ES-I3 (cell line): ENCODE data around the gene SLC25A1.

Source experiments
- H3K36me3 ChIP-seq: 2 replicates; pipeline ENCODE4 v1.6.1; 2013; ENCODE audit warnings: mild to moderate bottlenecking, low read length, control low read depth, moderate library complexity; ENCODE audit not compliant: insufficient read depth
- H3K4me1 ChIP-seq: 2 replicates; pipeline ENCODE4 v1.6.1; 2013; ENCODE audit warnings: mild to moderate bottlenecking, control low read depth, low read length; ENCODE audit not compliant: insufficient read depth
- H3K9ac ChIP-seq: 2 replicates; pipeline ENCODE4 v1.6.1; 2013; ENCODE audit warnings: low read depth, mild to moderate bottlenecking, low read length, moderate library complexity
- H3K9me3 ChIP-seq: 2 replicates; pipeline ENCODE4 v1.6.1; 2013; ENCODE audit warnings: mild to moderate bottlenecking, low read length, moderate library complexity; ENCODE audit not compliant: control insufficient read depth, insufficient read depth

SLC25A1 gene

GRCh38 chr22:19149047-19149883 is 29.3 kb downstream of the SLC25A1 start:
- Histone ChIP-seq H3K4me1 (no peaks in the 10 kb centered on the region; the same call in 1 of the 2 replicates), H3K36me3 (no peaks in the 10 kb centered on the region), H3K9ac (peak overlapping the region; percentile 47), H3K9me3 (no peaks in the 10 kb centered on the region)

DNA sequence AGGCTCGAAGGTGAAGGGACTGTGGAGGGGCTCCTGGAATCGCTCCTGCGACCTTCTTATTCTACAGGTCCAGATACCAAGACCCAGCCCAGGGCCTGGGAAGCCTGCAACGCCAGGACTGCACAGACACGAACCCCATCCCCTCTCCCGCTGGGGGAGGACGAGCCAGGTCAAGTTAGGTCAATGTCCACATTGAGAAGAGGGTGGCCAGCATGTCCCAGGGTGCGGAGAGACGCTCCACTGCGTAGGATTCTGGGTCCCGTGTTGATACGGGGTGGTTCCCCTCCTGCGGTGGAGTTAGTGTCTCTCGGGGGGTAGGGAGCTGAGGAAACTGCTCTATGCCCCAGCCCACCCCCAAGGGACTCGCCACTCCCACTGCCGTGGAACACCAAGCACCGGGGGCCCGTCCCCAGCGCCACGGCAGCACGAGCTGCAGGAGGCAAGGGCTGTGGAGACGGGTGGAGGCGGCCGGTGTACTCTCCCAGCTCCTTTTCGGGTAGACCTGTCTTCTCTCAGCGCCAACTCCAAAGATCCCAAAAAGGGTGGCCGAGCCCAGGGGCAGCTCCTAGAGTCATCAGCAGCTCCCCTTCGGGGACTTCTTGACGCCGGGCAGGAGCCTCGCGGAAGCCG is 30.0 kb downstream of the SLC25A1 start:
- no peaks in the 10 kb centered on the region; the same call in 1 of the 2 replicates for H3K4me1 ChIP-seq
- H3K36me3 ChIP-seq: no peaks in the 10 kb centered on the region
- H3K9ac ChIP-seq: peak overlapping the region; percentile 47; the same call in 1 of the 2 replicates
- no peaks in the 10 kb centered on the region for H3K9me3 ChIP-seq

DNA sequence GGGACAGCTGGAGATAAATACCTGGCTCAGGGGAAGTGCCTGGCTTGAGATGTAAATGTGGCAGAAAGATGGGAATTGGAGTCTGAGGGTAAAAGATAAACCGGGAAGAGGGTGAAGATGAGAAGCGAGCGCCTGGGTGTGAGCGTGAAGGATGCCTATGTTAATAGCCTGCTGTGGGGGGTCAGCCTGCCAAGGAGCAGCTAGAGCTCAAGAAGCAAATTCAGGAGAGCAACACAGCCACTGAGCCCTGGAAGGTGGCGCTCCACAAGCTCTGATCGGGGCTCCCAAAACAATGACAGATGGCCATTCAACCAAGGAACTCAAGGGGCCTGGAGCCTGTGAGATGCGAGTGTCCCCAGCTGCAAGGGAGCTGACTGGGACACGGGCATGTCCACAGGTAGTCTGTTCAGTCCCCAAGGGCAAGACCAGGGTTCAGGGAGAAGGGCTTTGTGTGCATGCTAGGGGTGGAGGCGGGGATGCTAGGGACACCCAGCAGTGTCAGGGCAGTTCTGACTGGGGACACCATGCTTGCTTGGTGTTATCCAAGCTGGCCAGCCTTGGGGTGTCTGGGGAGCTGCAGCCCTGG is 31.2 kb downstream of the SLC25A1 start:
- no peaks in the 10 kb centered on the region; the same call in 1 of the 2 replicates for H3K4me1 ChIP-seq
- H3K36me3 ChIP-seq: no peaks in the 10 kb centered on the region; the same call in 1 of the 2 replicates
- no peaks in the 10 kb centered on the region for H3K9me3 ChIP-seq
- no peak overlapping the region for H3K9ac ChIP-seq

- Histone ChIP-seq H3K9ac (no peak overlapping the region), H3K4me1 (no peaks in the 10 kb centered on the region; the same call in 1 of the 2 replicates), H3K9me3 (no peaks in the 10 kb centered on the region), H3K36me3 (no peaks in the 10 kb centered on the region; the same call in 1 of the 2 replicates)
These were observed 32.1 kb downstream of the SLC25A1 start for GRCh38 chr22:19146215-19146968.

DNA sequence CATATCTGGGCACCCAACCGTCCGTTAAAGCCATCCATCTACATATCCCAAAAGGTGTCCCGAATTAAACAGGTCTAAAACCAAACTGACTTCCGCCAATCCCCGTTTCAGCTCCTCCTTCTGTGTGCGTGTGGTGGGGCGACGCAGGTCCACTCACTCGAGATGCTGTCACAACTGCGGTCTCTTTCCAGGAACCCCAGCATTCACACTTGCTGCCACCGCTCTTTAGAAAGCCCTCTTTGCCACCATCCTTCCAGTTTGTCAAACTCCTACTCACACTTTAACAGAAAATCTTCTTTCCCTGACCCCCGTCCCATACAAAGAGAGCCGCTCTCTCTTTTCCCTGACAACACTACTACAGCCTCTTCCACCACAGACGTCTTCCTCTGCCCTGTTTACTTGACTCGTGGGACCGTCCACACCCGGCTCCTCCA is 34.6 kb downstream of the SLC25A1 start:
- peak overlapping the region; percentile 89 for H3K9ac ChIP-seq
- H3K36me3 ChIP-seq: peaks cover 11% of the 10 kb centered on the region
- no peaks in the 10 kb centered on the region for H3K9me3 ChIP-seq
- no peaks in the 10 kb centered on the region; the same call in 1 of the 2 replicates for H3K4me1 ChIP-seq

DNA sequence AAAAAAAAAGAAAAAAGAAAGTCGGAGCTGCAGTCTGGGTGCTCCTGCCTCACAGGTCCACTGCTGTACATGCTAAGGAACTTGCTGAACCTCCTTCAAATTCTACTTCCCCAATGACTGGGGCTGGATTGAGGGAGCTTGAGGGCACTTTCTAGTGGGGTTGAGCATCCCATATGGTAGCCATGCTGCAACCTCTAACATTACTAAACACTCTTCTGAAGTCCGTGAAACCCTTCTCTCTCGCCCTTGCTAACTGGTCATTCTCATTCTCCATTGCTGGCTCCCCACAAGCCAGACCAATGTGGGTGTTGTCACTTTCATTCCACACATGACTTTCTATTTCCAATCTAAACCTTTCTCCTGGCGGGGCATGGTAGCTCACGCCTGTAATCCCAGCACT is 35.3 kb downstream of the SLC25A1 start:
- H3K9ac ChIP-seq: no peak overlapping the region

DNA sequence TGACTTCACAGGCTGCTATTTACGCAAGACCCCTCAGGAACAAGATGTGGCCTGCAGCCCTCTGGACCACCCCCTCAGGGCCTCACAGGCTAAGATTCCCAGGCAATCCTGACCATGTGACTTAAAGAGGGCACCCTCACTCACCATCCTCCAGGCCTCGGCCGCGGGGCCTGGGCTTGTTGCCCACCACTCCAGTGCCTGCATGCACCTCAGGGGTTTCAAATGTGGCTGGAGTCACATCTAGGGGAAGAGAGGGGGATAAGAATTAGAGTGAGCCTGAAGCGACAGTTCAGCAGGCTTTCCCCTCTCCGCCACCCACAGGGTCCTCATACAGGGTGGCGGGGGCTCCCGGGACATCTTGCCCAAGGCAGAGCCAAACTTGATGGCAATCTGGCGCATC is 36.1 kb downstream of the SLC25A1 start:
- Histone ChIP-seq H3K4me1 (no peaks in the 10 kb centered on the region; the same call in 1 of the 2 replicates), H3K36me3 (peaks cover 11% of the 10 kb centered on the region), H3K9me3 (no peaks in the 10 kb centered on the region), H3K9ac (no peak overlapping the region)

More for the DNA sequence above, 35.3 kb downstream of the SLC25A1 start:
- Histone ChIP-seq H3K4me1 (no peaks in the 10 kb centered on the region; the same call in 1 of the 2 replicates), H3K9me3 (no peaks in the 10 kb centered on the region), H3K36me3 (peaks cover 11% of the 10 kb centered on the region)

- no peak overlapping the region for H3K9ac ChIP-seq
- peaks cover 13% of the 10 kb centered on the region for H3K36me3 ChIP-seq
- no peaks in the 10 kb centered on the region for H3K4me1 ChIP-seq
- no peaks in the 10 kb centered on the region for H3K9me3 ChIP-seq
These were observed 38.6 kb downstream of the SLC25A1 start for GRCh38 chr22:19139974-19140373.

GRCh38 chr22:19139001-19139356 is 39.6 kb downstream of the SLC25A1 start:
- no peak overlapping the region for H3K9ac ChIP-seq
- H3K4me1 ChIP-seq: no peaks in the 10 kb centered on the region
- H3K9me3 ChIP-seq: no peaks in the 10 kb centered on the region
- H3K36me3 ChIP-seq: peaks cover 19% of the 10 kb centered on the region

- Histone ChIP-seq H3K4me1 (no peaks in the 10 kb centered on the region), H3K9ac (no peak overlapping the region), H3K9me3 (no peaks in the 10 kb centered on the region), H3K36me3 (peaks cover 19% of the 10 kb centered on the region)
These were observed 40.1 kb downstream of the SLC25A1 start for GRCh38 chr22:19138217-19139000.

- Histone ChIP-seq H3K4me1 (no peaks in the 10 kb centered on the region), H3K36me3 (peaks cover 19% of the 10 kb centered on the region), H3K9me3 (no peaks in the 10 kb centered on the region), H3K9ac (no peak overlapping the region)
These were observed 40.9 kb downstream of the SLC25A1 start for GRCh38 chr22:19137384-19138216.

- no peaks in the 10 kb centered on the region for H3K9me3 ChIP-seq
- H3K4me1 ChIP-seq: no peaks in the 10 kb centered on the region
- H3K9ac ChIP-seq: no peak overlapping the region
- peaks cover 19% of the 10 kb centered on the region for H3K36me3 ChIP-seq
These were observed 41.6 kb downstream of the SLC25A1 start for GRCh38 chr22:19136915-19137314.

- Histone ChIP-seq H3K4me1 (no peaks in the 10 kb centered on the region), H3K9ac (no peak overlapping the region), H3K36me3 (peaks cover 9% of the 10 kb centered on the region), H3K9me3 (no peaks in the 10 kb centered on the region)
These were observed 43.7 kb downstream of the SLC25A1 start for GRCh38 chr22:19134874-19135273.
